H9 (cell line): ENCODE results near the gene TBL1X. TPM values are rescaled to one million over a fixed set of nuclear protein-coding genes. Genes with fewer than 3 reads are reported as not detected.

Experiments
- DNase-seq: peaks from one replicate; pipeline ENCODE4 v3.0.0-alpha.2; 2017
- H2AFZ ChIP-seq: one replicate; pipeline ENCODE4 v1.6.1; 2013; ENCODE audit warnings: mild to moderate bottlenecking, low read length, control low read depth, moderate library complexity
- H2AK5ac ChIP-seq: 2 replicates; pipeline ENCODE4 v1.6.1; 2013; ENCODE audit warnings: low read length, control low read depth, mixed read lengths; ENCODE audit not compliant: insufficient read length
- H2BK120ac ChIP-seq: one replicate; pipeline ENCODE4 v1.6.1; 2013; ENCODE audit warnings: low read depth, mild to moderate bottlenecking, low read length, control low read depth, inconsistent platforms; ENCODE audit not compliant: poor library complexity, severe bottlenecking
- H2BK12ac ChIP-seq: 2 replicates; pipeline ENCODE4 v1.6.1; 2013; ENCODE audit warnings: low read length, control low read depth, mixed read lengths, low read depth; ENCODE audit not compliant: insufficient read length
- H2BK15ac ChIP-seq: 2 replicates; pipeline ENCODE4 v1.6.1; 2013; ENCODE audit warnings: low read depth, low read length, control low read depth
- H2BK20ac ChIP-seq: one replicate; pipeline ENCODE4 v1.6.1; 2013; ENCODE audit warnings: low read depth, mild to moderate bottlenecking, low read length, control low read depth, inconsistent platforms; ENCODE audit not compliant: poor library complexity, severe bottlenecking
- H2BK5ac ChIP-seq: 2 replicates; pipeline ENCODE4 v1.6.1; 2013; ENCODE audit warnings: low read length, control low read depth, mixed read lengths; ENCODE audit not compliant: insufficient read length
- H3K14ac ChIP-seq: 2 replicates; pipeline ENCODE4 v1.6.1; 2013; ENCODE audit warnings: low read length, control low read depth; ENCODE audit not compliant: insufficient read depth
- H3K18ac ChIP-seq: 2 replicates; pipeline ENCODE4 v1.6.1; 2013; ENCODE audit warnings: low read depth, mild to moderate bottlenecking, mixed read lengths, low read length, control low read depth; ENCODE audit not compliant: insufficient read length
- H3K23ac ChIP-seq: 2 replicates; pipeline ENCODE4 v1.6.1; 2013; ENCODE audit warnings: low read length, control low read depth, mixed read lengths, low read depth; ENCODE audit not compliant: insufficient read length
- H3K23me2 ChIP-seq: 2 replicates; pipeline ENCODE4 v1.6.1; 2013; ENCODE audit warnings: low read depth, mild to moderate bottlenecking, mixed read lengths, low read length, control low read depth; ENCODE audit not compliant: insufficient read length, poor library complexity, severe bottlenecking
- H3K27ac ChIP-seq: 2 replicates; pipeline ENCODE4 v1.5.1; 2013; ENCODE audit warnings: low read length, control low read depth, mixed read lengths, low read depth; ENCODE audit not compliant: insufficient read length
- H3K27me3 ChIP-seq: 2 replicates; pipeline ENCODE4 v1.6.1; 2013; ENCODE audit warnings: low read length, control low read depth, inconsistent platforms; ENCODE audit not compliant: insufficient read depth
- H3K4ac ChIP-seq: 2 replicates; pipeline ENCODE4 v1.6.1; 2013; ENCODE audit warnings: low read depth, mild to moderate bottlenecking, control low read depth, inconsistent platforms, low read length, moderate library complexity
- H3K4me1 ChIP-seq: 2 replicates; pipeline ENCODE4 v1.6.1; 2013; ENCODE audit warnings: low read length, control low read depth, inconsistent platforms; ENCODE audit not compliant: insufficient read depth
- H3K4me2 ChIP-seq: 2 replicates; pipeline ENCODE4 v1.6.1; 2013; ENCODE audit warnings: low read length, control low read depth, mixed read lengths; ENCODE audit not compliant: insufficient read length, insufficient read depth
- H3K56ac ChIP-seq: 2 replicates; pipeline ENCODE4 v1.6.1; 2013; ENCODE audit warnings: low read depth, mild to moderate bottlenecking, mixed read lengths, low read length, control low read depth; ENCODE audit not compliant: insufficient read length
- H3K79me1 ChIP-seq: 2 replicates; pipeline ENCODE4 v1.6.1; 2013; ENCODE audit warnings: low read depth, mild to moderate bottlenecking, moderate library complexity, low read length, control low read depth, inconsistent platforms; ENCODE audit not compliant: insufficient read depth, poor library complexity, severe bottlenecking
- H3K79me2 ChIP-seq: 2 replicates; pipeline ENCODE4 v1.6.1; 2013; ENCODE audit warnings: low read length, control low read depth, inconsistent platforms; ENCODE audit not compliant: insufficient read depth
- H3K9ac ChIP-seq: 2 replicates; pipeline ENCODE4 v1.6.1; 2013; ENCODE audit warnings: low read length, control low read depth, mixed read lengths; ENCODE audit not compliant: insufficient read length; ENCODE audit errors: extremely low read depth
- H3K9me3 ChIP-seq: one replicate; pipeline ENCODE4 v1.6.1; 2013; ENCODE audit warnings: low read depth, low read length, inconsistent platforms; ENCODE audit not compliant: control insufficient read depth
- H3T11ph ChIP-seq: one replicate; pipeline ENCODE4 v1.6.1; 2013; ENCODE audit warnings: mild to moderate bottlenecking, low read length, control low read depth, inconsistent platforms
- H4K20me1 ChIP-seq: one replicate; pipeline ENCODE4 v1.6.1; 2013; ENCODE audit not compliant: control insufficient read depth, insufficient read length, insufficient read depth
- H4K5ac ChIP-seq: 2 replicates; pipeline ENCODE4 v1.6.1; 2013; ENCODE audit warnings: low read depth, mild to moderate bottlenecking, mixed read lengths, low read length, control low read depth; ENCODE audit not compliant: insufficient read length
- H4K8ac ChIP-seq: replicated peaks from 2 replicates; pipeline ENCODE4 v1.6.1; 2013; ENCODE audit warnings: low read length, control low read depth, mixed read lengths, low read depth; ENCODE audit not compliant: insufficient read length
- H4K91ac ChIP-seq: 2 replicates; pipeline ENCODE4 v1.6.1; 2013; ENCODE audit warnings: low read depth, mild to moderate bottlenecking, moderate library complexity, mixed read lengths, low read length, control low read depth; ENCODE audit not compliant: insufficient read length
- H3K27ac Mint-ChIP-seq, 3 experiments: 2 replicates in 2 of 3; 3 replicates in 1 of 3; pipeline ENCODE4 v1.8.0; 2020 to 2021; ENCODE audit warnings: mixed read lengths in 3 of 3, mild to moderate bottlenecking in 1 of 3, moderate library complexity in 1 of 3
- H3K27me3 Mint-ChIP-seq: 2 replicates; pipeline ENCODE4 v1.8.0; 2021; ENCODE audit warnings: low read depth, mild to moderate bottlenecking, moderate library complexity, mixed read lengths
- H3K36me3 Mint-ChIP-seq, 3 experiments: 2 replicates in 2 of 3; 3 replicates in 1 of 3; pipeline ENCODE4 v1.8.0; 2020 to 2021; ENCODE audit warnings: low read depth in 3 of 3, mixed read lengths in 3 of 3; ENCODE audit not compliant: insufficient read depth in 1 of 3
- H3K4me1 Mint-ChIP-seq, 2 experiments: 2 replicates each; pipeline ENCODE4 v1.8.0; 2020; ENCODE audit warnings: mixed read lengths in 2 of 2
- H3K4me3 Mint-ChIP-seq, 2 experiments: 2 replicates in 1 of 2; 3 replicates in 1 of 2; pipeline ENCODE4 v1.8.0; 2020 to 2021; ENCODE audit warnings: mild to moderate bottlenecking in 2 of 2, mixed read lengths in 2 of 2, moderate library complexity in 1 of 2
- H3K9me3 Mint-ChIP-seq, 2 experiments: 2 replicates in 1 of 2; 3 replicates in 1 of 2; pipeline ENCODE4 v1.8.0; 2020; ENCODE audit warnings: mild to moderate bottlenecking in 2 of 2, mixed read lengths in 2 of 2, moderate library complexity in 1 of 2
- WGBS: extraction: QIAGEN DNeasy Blood & Tissue Kit; methylation state at CpG from one replicate; pipeline ENCODE4 v1.1.7; 2013; ENCODE audit warnings: missing lambda C conversion rate, low lambda C conversion rate, mixed read lengths; ENCODE audit not compliant: insufficient read length; ENCODE audit errors: extremely low coverage; 5-methylcytosine and 5-hydroxymethylcytosine counted together
- total RNA-seq: library from RNA; stranded (reverse); gene quantifications from 2 replicates; pipeline ENCODE4 v1.2.1, GENCODE V29; 2021
- TF ChIP-seq, protein P1 (sequence below): fragments of 200-600 bp; sonication (generic); conservative IDR thresholded peaks from 3 replicates; pipeline ENCODE4 v1.8.0; 2021; ENCODE audit warnings: antibody characterized with exemption, mild to moderate bottlenecking

Gene TBL1X
- total RNA-seq, 1 experiment from 2014 or later: 24.1 TPM

- Mint-ChIP-seq H3K9me3 (peaks cover 0 to 58% of the 10 kb centered on the region in 2 experiments; a peak in 3 of 5 replicates), H3K27ac (no peak overlapping the region), H3K4me1 (peaks cover 9 to 10% of the 10 kb centered on the region in 2 experiments), H3K4me3 (no peak overlapping the region), H3K27me3 (peaks cover 5% of the 10 kb centered on the region; the same call in 1 of the 2 replicates), H3K36me3 (peaks cover 21 to 36% (median 33%) of the 10 kb centered on the region in 3 experiments)
- no peaks in the 10 kb centered on the region for H3K23me2 ChIP-seq
- H4K5ac ChIP-seq: no peak overlapping the region
- no peak overlapping the region for H2BK12ac ChIP-seq
- no peak overlapping the region for H2BK20ac ChIP-seq
- no peaks in the 10 kb centered on the region for H3K27me3 ChIP-seq
- no CpG with 5 or more reads among the region's 4 CpGs for WGBS
- H2BK120ac ChIP-seq: no peak overlapping the region
- H3T11ph ChIP-seq: no peak overlapping the region
- no peak overlapping the region for H3K18ac ChIP-seq
- H2BK15ac ChIP-seq: no peak overlapping the region
- no peak overlapping the region for H3K14ac ChIP-seq
- no peaks in the 10 kb centered on the region for H3K9me3 ChIP-seq
- TF ChIP-seq, protein P1, sequence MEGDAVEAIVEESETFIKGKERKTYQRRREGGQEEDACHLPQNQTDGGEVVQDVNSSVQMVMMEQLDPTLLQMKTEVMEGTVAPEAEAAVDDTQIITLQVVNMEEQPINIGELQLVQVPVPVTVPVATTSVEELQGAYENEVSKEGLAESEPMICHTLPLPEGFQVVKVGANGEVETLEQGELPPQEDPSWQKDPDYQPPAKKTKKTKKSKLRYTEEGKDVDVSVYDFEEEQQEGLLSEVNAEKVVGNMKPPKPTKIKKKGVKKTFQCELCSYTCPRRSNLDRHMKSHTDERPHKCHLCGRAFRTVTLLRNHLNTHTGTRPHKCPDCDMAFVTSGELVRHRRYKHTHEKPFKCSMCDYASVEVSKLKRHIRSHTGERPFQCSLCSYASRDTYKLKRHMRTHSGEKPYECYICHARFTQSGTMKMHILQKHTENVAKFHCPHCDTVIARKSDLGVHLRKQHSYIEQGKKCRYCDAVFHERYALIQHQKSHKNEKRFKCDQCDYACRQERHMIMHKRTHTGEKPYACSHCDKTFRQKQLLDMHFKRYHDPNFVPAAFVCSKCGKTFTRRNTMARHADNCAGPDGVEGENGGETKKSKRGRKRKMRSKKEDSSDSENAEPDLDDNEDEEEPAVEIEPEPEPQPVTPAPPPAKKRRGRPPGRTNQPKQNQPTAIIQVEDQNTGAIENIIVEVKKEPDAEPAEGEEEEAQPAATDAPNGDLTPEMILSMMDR: no peak
- no peak overlapping the region for H2AK5ac ChIP-seq
- H4K91ac ChIP-seq: no peak overlapping the region
- no peak overlapping the region for H3K9ac ChIP-seq
- no peaks in the 10 kb centered on the region for H4K20me1 ChIP-seq
- no peak overlapping the region for H2AFZ ChIP-seq
- H3K4ac ChIP-seq: no peak overlapping the region
- no peak overlapping the region for H3K4me2 ChIP-seq
- no peaks in the 10 kb centered on the region for H3K4me1 ChIP-seq
- no peaks in the 10 kb centered on the region for H3K79me1 ChIP-seq
- H3K56ac ChIP-seq: no peak overlapping the region
- H4K8ac ChIP-seq: no peak overlapping the region
- no peak overlapping the region for H2BK5ac ChIP-seq
- no peak overlapping the region for H3K27ac ChIP-seq
- H3K79me2 ChIP-seq: no peaks in the 10 kb centered on the region
- H3K23ac ChIP-seq: no peak overlapping the region
- DNase-seq: no peak
These were observed 216.6 kb downstream of the TBL1X start for GRCh38 chrX:9681422-9681821.
